GM13977 (cell line): ENCODE measurements around the gene FHIT.
A peak's percentile ranks its signal among the peaks of the same experiment; 100 is the strongest.

Experiments
- DNase-seq: peaks from one replicate; pipeline ENCODE4 v3.0.0; 2012; ENCODE audit warnings: low spot score
- CTCF ChIP-seq: IDR thresholded peaks from 2 replicates; pipeline ENCODE4 v1.5.1; 2012; ENCODE audit warnings: mild to moderate bottlenecking, control low read depth; ENCODE audit not compliant: insufficient read depth; ENCODE audit errors: extremely low read depth, missing control alignments
- in situ Hi-C: fragments of 300-500 bp; cut with MboI; formaldehyde crosslinking; loops from one replicate; pipeline ENCODE4 v1.12.0; 2022; ENCODE audit warnings: low sequenced_read_pairs, low pct_unique_long_range_greater_than_20kb, mixed read lengths, inconsistent platforms; ENCODE audit not compliant: unreplicated experiment

The FHIT gene

GRCh38 chr3:60571511-60571910 lies 679.7 kb downstream of the FHIT start:
- TF ChIP-seq CTCF: no peak
- no peak for DNase-seq
- in situ Hi-C loops: no loop called here

GRCh38 chr3:60557122-60557521 lies 694.1 kb downstream of the FHIT start:
- no peak for TF ChIP-seq CTCF
- DNase-seq: no peak
- in situ Hi-C loops: no loop called here

GRCh38 chr3:60555686-60556354 lies 695.4 kb downstream of the FHIT start:
- peak; percentile 31 for DNase-seq

GRCh38 chr3:60553144-60553543 lies 698.1 kb downstream of the FHIT start:
- no peak for DNase-seq
- TF ChIP-seq CTCF: no peak
- in situ Hi-C loops: no loop called here

More at GRCh38 chr3:60555686-60556354, 695.4 kb downstream of the FHIT start:
- no peak for TF ChIP-seq CTCF
- in situ Hi-C loops: no loop called here

- in situ Hi-C loops: no loop called here
- no peak for TF ChIP-seq CTCF
- DNase-seq: no peak
Measured at GRCh38 chr3:60552581-60552980, 698.7 kb downstream of the FHIT start.

- no peak for DNase-seq
- in situ Hi-C loops: no loop called here
Measured at GRCh38 chr3:60551455-60552209, 699.6 kb downstream of the FHIT start.

More at GRCh38 chr3:60551455-60552209, 699.6 kb downstream of the FHIT start:
- TF ChIP-seq CTCF: no peak
